Measurements from ENCODE around the gene CYBB. TPM values are rescaled to one million over a fixed set of nuclear protein-coding genes. Genes with fewer than 3 reads are reported as not detected.

CYBB gene
- total RNA-seq, 4 donors from 2014 or later: 0.73 to 3.7 (median 2.6) TPM

DNA sequence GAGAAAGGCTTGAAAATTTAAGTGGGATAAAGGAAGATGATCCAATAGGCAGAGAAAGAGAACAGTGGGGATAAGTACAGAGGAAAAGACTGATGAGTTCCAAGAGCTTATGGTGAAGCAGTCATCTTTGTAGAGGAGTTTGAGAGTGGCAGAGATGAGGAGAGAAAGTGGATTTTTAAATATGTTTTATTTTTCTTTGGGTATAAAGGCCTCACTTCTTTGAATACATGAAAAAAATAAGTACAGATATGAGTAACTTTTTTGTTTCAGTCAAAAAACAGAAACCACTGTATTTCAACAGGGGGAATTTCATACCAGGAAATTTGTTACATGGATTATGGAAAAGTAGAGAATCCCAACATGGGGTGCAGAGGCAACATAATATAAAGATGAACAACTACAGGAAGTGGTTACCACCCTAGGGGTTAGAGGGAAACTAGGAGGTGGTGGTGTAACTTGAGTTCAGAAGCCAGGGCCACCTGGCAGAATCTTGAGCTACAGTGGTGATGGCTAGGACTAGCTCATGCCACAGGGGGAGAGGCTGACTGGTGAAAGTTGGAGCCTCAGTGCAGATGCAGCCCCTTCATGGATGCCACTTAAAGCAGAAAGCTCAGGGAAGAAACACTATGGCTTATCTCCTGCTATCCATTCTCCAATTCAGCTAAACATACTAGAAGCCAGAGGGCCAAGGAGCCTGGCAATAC, 3.4 kb upstream of the CYBB start:
- no peak for TF ChIP-seq EP300 (IDR thresholded peaks at IDR 0.05)
- TF ChIP-seq POLR2AphosphoS5 (IDR thresholded peaks at IDR 0.05): no peak
- no peak overlapping the region for H3K27ac ChIP-seq
- no peak overlapping the region for H3K4me3 ChIP-seq
- no peak for DNase-seq (ENCODE audit: low spot score in 2 of 2)
- no peaks in the 10 kb centered on the region for H3K4me1 ChIP-seq
- H3K36me3 ChIP-seq: no peaks in the 10 kb centered on the region
- no peaks in the 10 kb centered on the region for H3K9me3 ChIP-seq
- no peaks in the 10 kb centered on the region for H3K27me3 ChIP-seq

DNA sequence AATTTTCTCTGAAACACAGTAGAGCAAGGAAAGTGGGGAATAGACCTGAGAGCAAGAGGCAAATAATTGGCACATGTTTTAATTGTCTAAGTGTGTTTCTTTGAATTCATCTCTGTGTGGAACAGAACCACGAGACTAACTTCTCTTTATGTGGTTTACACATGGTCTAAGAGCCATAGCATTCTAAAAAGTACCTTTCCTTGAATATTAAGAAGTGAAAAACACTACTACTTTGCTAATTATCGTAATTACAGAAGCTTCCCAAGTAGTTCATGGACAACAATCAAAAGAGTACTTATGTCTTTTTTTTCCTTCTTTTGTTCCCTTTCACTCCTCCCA, 2.9 kb upstream of the CYBB start:
- no peaks in the 10 kb centered on the region for H3K36me3 ChIP-seq
- DNase-seq (ENCODE audit: low spot score in 2 of 2): no peak
- H3K27ac ChIP-seq: no peak overlapping the region
- no peak for TF ChIP-seq EP300 (IDR thresholded peaks at IDR 0.05)
- TF ChIP-seq, protein P1, sequence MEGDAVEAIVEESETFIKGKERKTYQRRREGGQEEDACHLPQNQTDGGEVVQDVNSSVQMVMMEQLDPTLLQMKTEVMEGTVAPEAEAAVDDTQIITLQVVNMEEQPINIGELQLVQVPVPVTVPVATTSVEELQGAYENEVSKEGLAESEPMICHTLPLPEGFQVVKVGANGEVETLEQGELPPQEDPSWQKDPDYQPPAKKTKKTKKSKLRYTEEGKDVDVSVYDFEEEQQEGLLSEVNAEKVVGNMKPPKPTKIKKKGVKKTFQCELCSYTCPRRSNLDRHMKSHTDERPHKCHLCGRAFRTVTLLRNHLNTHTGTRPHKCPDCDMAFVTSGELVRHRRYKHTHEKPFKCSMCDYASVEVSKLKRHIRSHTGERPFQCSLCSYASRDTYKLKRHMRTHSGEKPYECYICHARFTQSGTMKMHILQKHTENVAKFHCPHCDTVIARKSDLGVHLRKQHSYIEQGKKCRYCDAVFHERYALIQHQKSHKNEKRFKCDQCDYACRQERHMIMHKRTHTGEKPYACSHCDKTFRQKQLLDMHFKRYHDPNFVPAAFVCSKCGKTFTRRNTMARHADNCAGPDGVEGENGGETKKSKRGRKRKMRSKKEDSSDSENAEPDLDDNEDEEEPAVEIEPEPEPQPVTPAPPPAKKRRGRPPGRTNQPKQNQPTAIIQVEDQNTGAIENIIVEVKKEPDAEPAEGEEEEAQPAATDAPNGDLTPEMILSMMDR (IDR thresholded peaks at IDR 0.05): no peak
- no peak for TF ChIP-seq POLR2AphosphoS5 (IDR thresholded peaks at IDR 0.05)
- TF ChIP-seq POLR2A (IDR thresholded peaks at IDR 0.05): no peak
- no peak overlapping the region for H3K4me3 ChIP-seq
- H3K9me3 ChIP-seq: no peaks in the 10 kb centered on the region
- H3K4me1 ChIP-seq: no peaks in the 10 kb centered on the region
- 56% methylated on average over 2 of the region's 2 CpGs for WGBS
- no peaks in the 10 kb centered on the region for H3K27me3 ChIP-seq

DNA sequence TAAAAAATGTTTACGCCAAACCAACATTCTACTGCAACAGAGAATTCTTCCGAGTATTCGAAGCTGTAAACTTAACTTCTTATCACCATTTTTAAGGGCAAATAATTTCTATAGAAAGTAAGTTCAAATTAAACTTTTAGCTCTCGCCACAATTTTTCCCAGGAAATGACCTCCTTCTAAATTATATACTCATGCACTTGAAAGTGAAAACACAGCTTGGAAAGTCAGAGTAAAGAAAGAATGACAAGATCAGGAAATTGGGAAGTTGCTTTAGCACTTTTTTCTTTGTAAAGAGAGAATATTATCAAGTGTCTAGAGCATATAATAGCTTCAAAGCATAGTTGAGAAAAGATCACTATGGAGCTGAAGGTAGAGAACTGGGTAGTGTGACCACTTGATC, 1.2 kb downstream of the CYBB start:
- no peak overlapping the region for H3K4me3 ChIP-seq
- H3K36me3 ChIP-seq: no peaks in the 10 kb centered on the region
- H3K27me3 ChIP-seq: no peaks in the 10 kb centered on the region
- no peaks in the 10 kb centered on the region for H3K9me3 ChIP-seq
- no peaks in the 10 kb centered on the region for H3K4me1 ChIP-seq
- H3K27ac ChIP-seq: no peak overlapping the region
- TF ChIP-seq EP300 (IDR thresholded peaks at IDR 0.05) (no peak), POLR2A (IDR thresholded peaks at IDR 0.05) (no peak)
- TF ChIP-seq, protein P1 (IDR thresholded peaks at IDR 0.05): no peak
- DNase-seq (ENCODE audit: low spot score in 2 of 2): no peak
- WGBS: 92% methylated on average over 4 of the region's 4 CpGs

DNA sequence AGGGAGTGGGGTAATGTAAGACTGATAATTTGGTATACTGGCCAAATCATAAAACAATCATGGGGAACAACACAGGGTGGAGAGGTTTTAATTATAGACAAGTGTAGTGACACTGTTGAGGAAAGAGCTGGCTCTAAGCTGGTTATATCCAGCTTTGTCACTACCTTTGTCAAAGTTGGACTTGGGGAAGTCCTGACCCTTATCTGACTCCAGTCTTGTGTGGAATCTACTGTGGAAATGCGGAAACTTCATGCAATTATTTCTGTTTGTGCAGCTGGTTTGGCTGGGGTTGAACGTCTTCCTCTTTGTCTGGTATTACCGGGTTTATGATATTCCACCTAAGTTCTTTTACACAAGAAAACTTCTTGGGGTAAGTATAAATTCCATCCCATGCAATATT, 2.0 kb downstream of the CYBB start:
- 73% methylated on average over 3 of the region's 3 CpGs for WGBS
- no peak overlapping the region for H3K27ac ChIP-seq
- no peak for DNase-seq (ENCODE audit: low spot score in 2 of 2)

DNA sequence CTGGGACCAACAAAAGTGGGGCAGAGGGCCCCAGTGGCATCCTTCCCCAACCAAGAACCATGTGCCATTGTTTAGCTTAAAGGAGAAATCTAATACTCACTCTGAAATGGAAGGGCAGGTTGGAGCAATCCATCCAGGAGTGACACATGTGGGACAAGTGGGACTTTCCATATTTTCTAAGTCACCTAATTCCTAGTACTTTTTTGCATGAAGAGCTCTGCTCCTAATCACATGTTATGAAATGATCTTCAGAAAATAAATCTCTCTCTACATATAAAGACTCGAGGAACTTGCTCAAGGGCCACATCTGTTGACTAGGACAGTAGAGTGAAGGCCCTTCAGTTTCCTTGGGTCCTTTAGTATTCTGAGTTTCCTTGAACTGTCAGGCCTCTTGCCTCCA, 2.5 kb downstream of the CYBB start:
- H3K4me3 ChIP-seq: no peak overlapping the region
- no peaks in the 10 kb centered on the region for H3K27me3 ChIP-seq
- no peaks in the 10 kb centered on the region for H3K36me3 ChIP-seq
- no peak for TF ChIP-seq POLR2A (IDR thresholded peaks at IDR 0.05)
- TF ChIP-seq POLR2AphosphoS5 (IDR thresholded peaks at IDR 0.05): no peak
- TF ChIP-seq, protein P1 (IDR thresholded peaks at IDR 0.05): no peak
- TF ChIP-seq EP300 (IDR thresholded peaks at IDR 0.05): no peak
- no peaks in the 10 kb centered on the region for H3K4me1 ChIP-seq
- no peaks in the 10 kb centered on the region for H3K9me3 ChIP-seq
- no peak overlapping the region for H3K27ac ChIP-seq
- 71% methylated on average over 1 of the region's 1 CpG for WGBS
- no peak for DNase-seq (ENCODE audit: low spot score in 2 of 2)

More for the DNA sequence above, 2.0 kb downstream of the CYBB start:
- TF ChIP-seq, protein P1 (IDR thresholded peaks at IDR 0.05): no peak
- no peak for TF ChIP-seq POLR2AphosphoS5 (IDR thresholded peaks at IDR 0.05)
- TF ChIP-seq EP300 (IDR thresholded peaks at IDR 0.05): no peak
- TF ChIP-seq POLR2A (IDR thresholded peaks at IDR 0.05): no peak
- H3K4me3 ChIP-seq: no peak overlapping the region
- no peaks in the 10 kb centered on the region for H3K36me3 ChIP-seq
- no peaks in the 10 kb centered on the region for H3K9me3 ChIP-seq
- no peaks in the 10 kb centered on the region for H3K4me1 ChIP-seq
- no peaks in the 10 kb centered on the region for H3K27me3 ChIP-seq

DNA sequence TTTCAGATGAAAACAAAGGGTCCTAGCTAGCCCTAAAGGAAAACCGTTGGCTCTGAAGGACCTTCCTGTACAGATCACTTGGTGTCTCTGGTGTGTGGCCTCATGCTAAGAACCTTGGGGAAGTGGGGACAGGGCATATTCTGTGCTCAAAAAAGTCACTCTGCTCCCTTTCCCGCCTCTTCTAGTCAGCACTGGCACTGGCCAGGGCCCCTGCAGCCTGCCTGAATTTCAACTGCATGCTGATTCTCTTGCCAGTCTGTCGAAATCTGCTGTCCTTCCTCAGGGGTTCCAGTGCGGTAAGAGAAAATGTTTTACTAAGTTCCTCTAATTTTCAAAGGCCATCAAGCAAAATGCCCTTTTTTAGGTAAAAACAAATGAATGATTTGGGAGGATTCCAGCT, 3.4 kb downstream of the CYBB start:
- H3K4me3 ChIP-seq: no peak overlapping the region
- DNase-seq (ENCODE audit: low spot score in 2 of 2): no peak
- H3K4me1 ChIP-seq: no peaks in the 10 kb centered on the region
- no peak overlapping the region for H3K27ac ChIP-seq
- 67% methylated on average over 4 of the region's 4 CpGs for WGBS
- TF ChIP-seq POLR2AphosphoS5 (IDR thresholded peaks at IDR 0.05): no peak
- TF ChIP-seq, protein P1 (IDR thresholded peaks at IDR 0.05): no peak
- TF ChIP-seq EP300 (IDR thresholded peaks at IDR 0.05): no peak
- no peak for TF ChIP-seq POLR2A (IDR thresholded peaks at IDR 0.05)
- no peaks in the 10 kb centered on the region for H3K27me3 ChIP-seq
- no peaks in the 10 kb centered on the region for H3K9me3 ChIP-seq
- no peaks in the 10 kb centered on the region for H3K36me3 ChIP-seq
